Transverse colon (tissue), 4 donors: Measurements from ENCODE around the gene EPHB6. TPM values are rescaled to one million over a fixed set of nuclear protein-coding genes. Genes with fewer than 3 reads are reported as not detected.

Experiments
- DNase-seq: peaks from one replicate; pipeline ENCODE4 v3.0.0-alpha.2; 2019
- H3K27ac ChIP-seq, 4 donors: fragments of 200-600 bp; sonication (generic); 2 replicates each; pipeline ENCODE4 v1.5.1; 2016 to 2018; ENCODE audit warnings: inconsistent platforms in 4 of 4
- H3K27me3 ChIP-seq: fragments of 200-600 bp; sonication (generic); 2 replicates; pipeline ENCODE4 v1.5.1; 2017; ENCODE audit warnings: inconsistent platforms
- H3K36me3 ChIP-seq, 4 donors: fragments of 200-600 bp; sonication (generic); 2 replicates each; pipeline ENCODE4 v1.5.1; 2017 to 2019; ENCODE audit warnings: inconsistent platforms in 4 of 4
- H3K4me1 ChIP-seq, 4 donors: fragments of 200-600 bp; sonication (generic); 2 replicates each; pipeline ENCODE4 v1.5.1; 2017 to 2020; ENCODE audit warnings: inconsistent platforms in 4 of 4
- H3K4me3 ChIP-seq, 4 donors: fragments of 200-600 bp; sonication (generic); 1 replicate in 1 of 4; 2 replicates in 3 of 4; pipeline versions ENCODE4 v1.5.1 to v1.6.1; 2017 to 2019; ENCODE audit warnings: inconsistent platforms in 4 of 4
- H3K9me3 ChIP-seq, 2 donors: fragments of 200-600 bp; sonication (generic); 2 replicates each; pipeline ENCODE4 v1.5.1; 2017 to 2019; ENCODE audit warnings: inconsistent platforms in 2 of 2
- CTCF ChIP-seq, 5 experiments: fragments of 200-600 bp in 3 of 5; fragments of 450-650 bp in 2 of 5; sonication (generic) in 3 of 5; IDR thresholded peaks; 1 replicate in 2 of 5; 2 replicates in 3 of 5; pipeline ENCODE4 v1.5.1; 2016 to 2017; ENCODE audit warnings: antibody characterized with exemption in 5 of 5, inconsistent platforms in 3 of 5, mild to moderate bottlenecking in 2 of 5, moderate library complexity in 1 of 5
- EP300 ChIP-seq: sonication (generic); formaldehyde crosslinking; IDR thresholded peaks from one replicate; pipeline ENCODE4 v1.6.1; 2017; ENCODE audit warnings: antibody characterized with exemption, low read depth
- POLR2A ChIP-seq: fragments of 450-650 bp; IDR thresholded peaks from one replicate; pipeline ENCODE4 v1.6.1; 2016; ENCODE audit warnings: antibody characterized with exemption, mild to moderate bottlenecking, moderate library complexity
- POLR2AphosphoS5 ChIP-seq, 3 donors: sonication (generic); formaldehyde crosslinking; IDR thresholded peaks; one replicate each; pipeline ENCODE4 v1.6.1; 2016; ENCODE audit warnings: antibody characterized with exemption in 3 of 3
- WGBS, 2 donors: methylation state at CpG; one replicate each; pipeline ENCODE4 v1.1.5; 2018; ENCODE audit warnings: low coverage in 1 of 2; 5-methylcytosine and 5-hydroxymethylcytosine counted together
- in situ Hi-C, 4 donors: fragments of 200-750 bp; cut with MboI; loops; one replicate each; pipeline versions ENCODE4 v1.15.0 to v1.15.1; 2017; ENCODE audit warnings: low sequenced_read_pairs in 3 of 4, low pct_ligation_motif_present in 1 of 4, low pct_unique_long_range_greater_than_20kb in 1 of 4
- intact Hi-C: fragments of 100-400 bp; cut with DNase I; formaldehyde crosslinking; loops from one replicate; pipeline ENCODE4 v1.15.1; 2023; ENCODE audit warnings: low total_unique reads
- total RNA-seq, 4 donors: library from RNA; depleted of rRNA; stranded (reverse); fragments of >200 nt; gene quantifications; one replicate each; pipeline ENCODE4 v1.1.0, GENCODE V29; 2016

EPHB6 gene
- total RNA-seq, 4 donors from 2014 or later = 2.9 to 10.2 (median 4.5) TPM

- intact Hi-C loops = no loop called here
- no peaks in the 10 kb centered on the region for H3K9me3 ChIP-seq
- H3K4me3 ChIP-seq = no peak overlapping the region
- TF ChIP-seq EP300 (no peak), POLR2A (no peak), CTCF (IDR thresholded peaks at IDR 0.05) (no peak), POLR2AphosphoS5 (IDR thresholded peaks at IDR 0.05) (no peak)
- peaks cover 0 to 14% (median 7%) of the 10 kb centered on the region in 4 donors for H3K4me1 ChIP-seq
- H3K27me3 ChIP-seq = no peaks in the 10 kb centered on the region
- WGBS, 2 donors = 83 to 85% methylated on average over 2 to 5 of the region's 5 CpGs
- no peak overlapping the region for H3K27ac ChIP-seq
- DNase-seq = no peak
- H3K36me3 ChIP-seq = no peaks in the 10 kb centered on the region
- in situ Hi-C loops = loop anchor here in 3 of 4 donors (10.0 to 25.0 kb wide), 2 partner anchors 147 to 355 kb away; partner anchors contain the start of gene TAS2R40 (in 3 of the 3)
Observed at GRCh38 chr7:142857625-142858024, 2.7 kb downstream of the EPHB6 start.

GRCh38 chr7:142859411-142859810 is 4.5 kb downstream of the EPHB6 start:
- no peak for DNase-seq
- peaks cover 0 to 14% (median 4%) of the 10 kb centered on the region in 4 donors for H3K4me1 ChIP-seq
- no peaks in the 10 kb centered on the region for H3K36me3 ChIP-seq
- no peaks in the 10 kb centered on the region for H3K27me3 ChIP-seq
- intact Hi-C loops (no loop called here), in situ Hi-C loops (loop anchor here in 3 of 4 donors (10.0 to 25.0 kb wide), 2 partner anchors 145 to 353 kb away; partner anchors contain the start of gene TAS2R40 (in 3 of the 3))
- no peak overlapping the region for H3K4me3 ChIP-seq
- no peaks in the 10 kb centered on the region for H3K9me3 ChIP-seq
- no peak overlapping the region for H3K27ac ChIP-seq
- TF ChIP-seq EP300 = no peak
- TF ChIP-seq POLR2AphosphoS5 (IDR thresholded peaks at IDR 0.05) = no peak
- TF ChIP-seq POLR2A = no peak
- TF ChIP-seq CTCF (IDR thresholded peaks at IDR 0.05) = no peak

GRCh38 chr7:142859829-142860228 is 5.0 kb downstream of the EPHB6 start:
- intact Hi-C loops = no loop called here
- Histone ChIP-seq H3K27me3 (no peaks in the 10 kb centered on the region), H3K4me3 (no peak overlapping the region), H3K9me3 (no peaks in the 10 kb centered on the region), H3K4me1 (peaks cover 0 to 14% (median 4%) of the 10 kb centered on the region in 4 donors), H3K36me3 (no peaks in the 10 kb centered on the region), H3K27ac (no peak overlapping the region)
- in situ Hi-C loops = loop anchor here in 3 of 4 donors (10.0 to 25.0 kb wide), 2 partner anchors 145 to 352 kb away; partner anchors contain the start of gene TAS2R40 (in 3 of the 3)
- no peak for DNase-seq
- WGBS, 2 donors = 28 to 30% methylated on average over 5 of the region's 5 CpGs
- no peak for TF ChIP-seq POLR2A
- no peak for TF ChIP-seq EP300
- no peak for TF ChIP-seq CTCF (IDR thresholded peaks at IDR 0.05)
- TF ChIP-seq POLR2AphosphoS5 (IDR thresholded peaks at IDR 0.05) = no peak

GRCh38 chr7:142860968-142861367 is 6.1 kb downstream of the EPHB6 start:
- H3K27me3 ChIP-seq = no peaks in the 10 kb centered on the region
- intact Hi-C loops (no loop called here), in situ Hi-C loops (loop anchor here in 3 of 4 donors (25.0 kb wide), 1 partner anchor 351 kb away; the partner anchor contains the start of gene TAS2R40 (in 3 of the 3))
- no peaks in the 10 kb centered on the region for H3K36me3 ChIP-seq
- no peak for DNase-seq
- H3K9me3 ChIP-seq = no peaks in the 10 kb centered on the region
- H3K4me1 ChIP-seq = peaks cover 0 to 5% (median 2%) of the 10 kb centered on the region in 4 donors
- 64 to 72% methylated on average over 3 of the region's 3 CpGs for WGBS, 2 donors
- TF ChIP-seq POLR2A (no peak), POLR2AphosphoS5 (IDR thresholded peaks at IDR 0.05) (no peak), CTCF (IDR thresholded peaks at IDR 0.05) (no peak), EP300 (no peak)
- H3K27ac ChIP-seq = no peak overlapping the region
- no peak overlapping the region for H3K4me3 ChIP-seq
